ENCODE results near the gene FLT4. TPM values are rescaled to one million over a fixed set of nuclear protein-coding genes. Genes with fewer than 3 reads are reported as not detected.
"Not testable (repeated sequence)": the region's sequence is repeated elsewhere in the genome, so short reads cannot be mapped to it uniquely, and the experiment has no call there.

Gene FLT4
- total RNA-seq, 1 donor from 2014 or later: 2.3 TPM

GRCh38 chr5:180670157-180670556 lies 20.8 kb upstream of the FLT4 start:
- DNase-seq: no peak

- DNase-seq: no peak
These were observed 20.3 kb upstream of the FLT4 start for GRCh38 chr5:180669661-180670060.

- DNase-seq: no peak
These were observed 19.6 kb upstream of the FLT4 start for GRCh38 chr5:180668835-180669596.

- DNase-seq: no peak
These were observed 17.4 kb upstream of the FLT4 start for GRCh38 chr5:180666812-180667211.

GRCh38 chr5:180665682-180666404 lies 16.4 kb upstream of the FLT4 start:
- no peak for DNase-seq

- no peak for DNase-seq
These were observed 9.6 kb upstream of the FLT4 start for GRCh38 chr5:180658774-180659564.

GRCh38 chr5:180655243-180655642 lies 5.8 kb upstream of the FLT4 start:
- DNase-seq: not testable (repeated sequence)

- no peak for DNase-seq
These were observed 3.4 kb upstream of the FLT4 start for GRCh38 chr5:180652771-180653170.

GRCh38 chr5:180652346-180652745 lies 2.9 kb upstream of the FLT4 start:
- DNase-seq: no peak

GRCh38 chr5:180648658-180649296 lies 623 bp downstream of the FLT4 start:
- no peak for DNase-seq

- DNase-seq: no peak
These were observed 1.4 kb downstream of the FLT4 start for GRCh38 chr5:180647941-180648500.

- no peak for DNase-seq
These were observed 1.9 kb downstream of the FLT4 start for GRCh38 chr5:180647465-180647864.

- DNase-seq: no peak
These were observed 2.5 kb downstream of the FLT4 start for GRCh38 chr5:180646963-180647305.

GRCh38 chr5:180646289-180646962 lies 3.0 kb downstream of the FLT4 start:
- DNase-seq: no peak

- no peak for DNase-seq
These were observed 3.9 kb downstream of the FLT4 start for GRCh38 chr5:180645274-180646204.

GRCh38 chr5:180644825-180645273 lies 4.6 kb downstream of the FLT4 start:
- no peak for DNase-seq

GRCh38 chr5:180644129-180644824 lies 5.1 kb downstream of the FLT4 start:
- DNase-seq: no peak

GRCh38 chr5:180643191-180643851 lies 6.1 kb downstream of the FLT4 start:
- DNase-seq: no peak

- no peak for DNase-seq
These were observed 6.6 kb downstream of the FLT4 start for GRCh38 chr5:180642779-180643178.
